Gastrocnemius medialis (tissue), 4 donors: Measurements from ENCODE around the gene CCDC78. TPM values are rescaled to one million over a fixed set of nuclear protein-coding genes. Genes with fewer than 3 reads are reported as not detected.

Source experiments
- ATAC-seq, 2 donors: fragments of 150-250 bp; one replicate each; pipeline ENCODE4 v1.9.1; 2016
- DNase-seq, 2 donors: peaks; one replicate each; pipeline ENCODE4 v3.0.0-alpha.2; 2019
- H3K27ac ChIP-seq, 4 donors: fragments of 200-600 bp; sonication (generic); 1 replicate in 1 of 4; 2 replicates in 3 of 4; pipeline ENCODE4 v1.5.1; 2016 to 2018; ENCODE audit warnings: mild to moderate bottlenecking in 2 of 4, moderate library complexity in 1 of 4
- H3K27me3 ChIP-seq, 3 donors: fragments of 200-600 bp; sonication (generic) in 2 of 3; 1 replicate in 1 of 3; 2 replicates in 2 of 3; pipeline versions ENCODE4 v1.5.1 to v1.6.0; 2016 to 2019; ENCODE audit warnings: mild to moderate bottlenecking in 1 of 3, moderate library complexity in 1 of 3
- H3K36me3 ChIP-seq, 2 donors: fragments of 200-600 bp; sonication (generic) in 1 of 2; one replicate each; pipeline ENCODE4 v1.5.1; 2017 to 2018
- H3K4me1 ChIP-seq, 2 donors: fragments of 200-600 bp; sonication (generic) in 1 of 2; one replicate each; pipeline ENCODE4 v1.5.1; 2016 to 2017; ENCODE audit warnings: mild to moderate bottlenecking in 2 of 2
- H3K4me3 ChIP-seq, 4 donors: fragments of 200-600 bp; sonication (generic) in 3 of 4; 1 replicate in 1 of 4; 2 replicates in 3 of 4; pipeline ENCODE4 v1.5.1; 2016 to 2019; ENCODE audit warnings: mild to moderate bottlenecking in 2 of 4
- H3K9me3 ChIP-seq, 3 donors: fragments of 200-600 bp; sonication (generic) in 2 of 3; 1 replicate in 1 of 3; 2 replicates in 2 of 3; pipeline ENCODE4 v1.5.1; 2016 to 2019
- CTCF ChIP-seq, 5 experiments: fragments of 450-650 bp in 3 of 5; fragments of 200-600 bp in 2 of 5; sonication (generic) in 2 of 5; IDR thresholded peaks in 4 of 5; conservative IDR thresholded peaks in 1 of 5; 1 replicate in 4 of 5; 2 replicates in 1 of 5; pipeline ENCODE4 v1.5.1; 2016 to 2019; ENCODE audit warnings: antibody characterized with exemption in 5 of 5, mild to moderate bottlenecking in 3 of 5, moderate library complexity in 3 of 5
- POLR2A ChIP-seq, 2 donors: fragments of 450-650 bp; IDR thresholded peaks; one replicate each; pipeline ENCODE4 v1.6.1; 2017; ENCODE audit warnings: antibody characterized with exemption in 2 of 2, mild to moderate bottlenecking in 2 of 2, moderate library complexity in 2 of 2
- in situ Hi-C, 4 donors: fragments of 200-750 bp; cut with MboI; loops; one replicate each; pipeline versions ENCODE4 v1.15.0 to v1.8.0; 2017; ENCODE audit warnings: low sequenced_read_pairs in 4 of 4
- intact Hi-C: fragments of 100-400 bp; cut with DNase I; formaldehyde crosslinking; loops from one replicate; pipeline ENCODE4 v1.15.1; 2023; ENCODE audit warnings: low total_unique reads
- microRNA counts, 2 donors: library from miRNA; unstranded; fragments of <30 nt; microRNA quantifications; one replicate each; lab custom pipeline; 2016
- microRNA-seq, 2 donors: library from miRNA; unstranded; fragments of <30 nt; microRNA quantifications; one replicate each; pipeline ENCODE4, GENCODE V29; 2016; ENCODE audit warnings: borderline replicate concordance in 2 of 2
- total RNA-seq, 4 donors: library from RNA; depleted of rRNA; stranded (reverse); fragments of >200 nt; gene quantifications; one replicate each; pipeline versions ENCODE4 v1.1.0 to v1.2.3, GENCODE V29; 2016

The CCDC78 gene
- total RNA-seq, 4 donors from 2014 or later = not detected

GRCh38 chr16:672851-673250 is 53.4 kb downstream of the CCDC78 start:
- DNase-seq = no peak
- Histone ChIP-seq H3K36me3 (peaks cover 0 to 46% of the 10 kb centered on the region in 2 donors), H3K4me3 (no peak overlapping the region), H3K9me3 (no peaks in the 10 kb centered on the region), H3K4me1 (peaks cover 7 to 13% of the 10 kb centered on the region in 2 donors), H3K27ac (no peak overlapping the region), H3K27me3 (no peaks in the 10 kb centered on the region)
- TF ChIP-seq CTCF (IDR thresholded peaks at IDR 0.05 in 4 of 5, conservative IDR thresholded peaks at IDR 0.05 in 1 of 5) = no peak
- TF ChIP-seq POLR2A (IDR thresholded peaks at IDR 0.05) = no peak
- in situ Hi-C loops = no loop called here
- ATAC-seq = no peak
- intact Hi-C loops = no loop called here

MicroRNAs encoded within 50 kb of the gene (microRNA counts, 767-probe panel; counts per million panel counts)
- microRNA hsa-miR-662 (lab: Ali Mortazavi, UCI) = 356 to 448 counts per million in 2 donors

Small RNA genes within 50 kb of the gene (microRNA-seq; reads per million reads assigned to microRNA genes)
- gene MIR662 = 0 reads per million in 2 donors

Other genes starting within 250 kb of the CCDC78 start
- 10 to 100 TPM; 22.3 to 37.8 (median 27.4) TPM for gene CAPN15, start 198.7 kb downstream of the CCDC78 start, total RNA-seq
- gene PRR35, start 166.0 kb downstream of the CCDC78 start, total RNA-seq = not detected
- under 1 TPM; 0.42 to 0.56 (median 0.48) TPM for gene NHLRC4, start 159.4 kb downstream of the CCDC78 start, total RNA-seq
- gene PIGQ, start 156.5 kb downstream of the CCDC78 start, total RNA-seq = 10 to 100 TPM; 22.2 to 47.3 (median 38.5) TPM
- gene RAB40C, start 136.4 kb downstream of the CCDC78 start, total RNA-seq = 10 to 100 TPM; 15.6 to 29.3 (median 21.4) TPM
- 1 to 10 TPM in 3 of 4 donors, under 1 TPM in 1; 0.12 to 3.2 (median 1.3) TPM for gene WFIKKN1, start 95.5 kb downstream of the CCDC78 start, total RNA-seq
- 100 to 1,000 TPM; 114 to 212 (median 141) TPM for gene METTL26, start 90.1 kb downstream of the CCDC78 start, total RNA-seq
- 100 to 1,000 TPM in 3 of 4 donors, 10 to 100 TPM in 1; 59.6 to 155 (median 114) TPM for gene MCRIP2, start 84.6 kb downstream of the CCDC78 start, total RNA-seq
- 1 to 10 TPM; 2.9 to 9.8 (median 6.5) TPM for gene WDR90, start 77.1 kb downstream of the CCDC78 start, total RNA-seq
- 10 to 100 TPM; 20.9 to 41.6 (median 27.3) TPM for gene RHOT2, start 58.3 kb downstream of the CCDC78 start, total RNA-seq
- under 1 TPM in 1 of 4 donors, not detected in 3; 0.31 TPM for gene RHBDL1, start 50.8 kb downstream of the CCDC78 start, total RNA-seq
- gene STUB1, start 46.0 kb downstream of the CCDC78 start, total RNA-seq = 100 to 1,000 TPM; 144 to 229 (median 204) TPM
- gene JMJD8, start 42.1 kb downstream of the CCDC78 start, total RNA-seq = 10 to 100 TPM; 22.8 to 81.8 (median 41.0) TPM
- gene WDR24, start 36.0 kb downstream of the CCDC78 start, total RNA-seq = 10 to 100 TPM; 11.0 to 19.5 (median 16.8) TPM
- gene FBXL16, start 20.6 kb downstream of the CCDC78 start, total RNA-seq = not detected
- 10 to 100 TPM; 24.4 to 42.1 (median 33.3) TPM for gene METRN, start 11.3 kb downstream of the CCDC78 start, total RNA-seq
- 10 to 100 TPM; 20.9 to 84.0 (median 38.7) TPM for gene ANTKMT, start 5.3 kb downstream of the CCDC78 start, total RNA-seq
- under 1 TPM in 2 of 4 donors, not detected in 2; 0.27 to 0.42 TPM for gene HAGHL, start 663 bp upstream of the CCDC78 start, total RNA-seq
- gene CIAO3, start 14.6 kb upstream of the CCDC78 start, total RNA-seq = 10 to 100 TPM; 16.1 to 48.5 (median 21.6) TPM
- not detected for gene MSLN, start 34.3 kb upstream of the CCDC78 start, total RNA-seq
- gene RPUSD1, start 61.9 kb upstream of the CCDC78 start, total RNA-seq = 10 to 100 TPM in 2 of 4 donors, 1 to 10 TPM in 2; 7.8 to 23.8 (median 15.2) TPM
- 1 to 10 TPM in 2 of 4 donors, under 1 TPM in 2; 0.44 to 5.8 (median 3.1) TPM for gene CHTF18, start 62.2 kb upstream of the CCDC78 start, total RNA-seq
- not detected for gene GNG13, start 74.3 kb upstream of the CCDC78 start, total RNA-seq
- gene LMF1, start 244.5 kb upstream of the CCDC78 start, total RNA-seq = 10 to 100 TPM in 2 of 4 donors, 1 to 10 TPM in 2; 7.7 to 15.8 (median 10.2) TPM